Dedifferentiated amniotic fluid mesenchymal stem cell (primary cell): ENCODE data around the gene C2orf81.
"Not testable (repeated sequence)": the region's sequence is repeated elsewhere in the genome, so short reads cannot be mapped to it uniquely, and the experiment has no call there.

Experiments used
- DNase-seq: peaks from one replicate; pipeline ENCODE4 v3.0.0-alpha.2; 2016; ENCODE audit errors: extremely low spot score

C2orf81 gene

GRCh38 chr2:74442483-74443297 is 21.3 kb upstream of the C2orf81 start:
- DNase-seq, result not testable (repeated sequence)

DNA sequence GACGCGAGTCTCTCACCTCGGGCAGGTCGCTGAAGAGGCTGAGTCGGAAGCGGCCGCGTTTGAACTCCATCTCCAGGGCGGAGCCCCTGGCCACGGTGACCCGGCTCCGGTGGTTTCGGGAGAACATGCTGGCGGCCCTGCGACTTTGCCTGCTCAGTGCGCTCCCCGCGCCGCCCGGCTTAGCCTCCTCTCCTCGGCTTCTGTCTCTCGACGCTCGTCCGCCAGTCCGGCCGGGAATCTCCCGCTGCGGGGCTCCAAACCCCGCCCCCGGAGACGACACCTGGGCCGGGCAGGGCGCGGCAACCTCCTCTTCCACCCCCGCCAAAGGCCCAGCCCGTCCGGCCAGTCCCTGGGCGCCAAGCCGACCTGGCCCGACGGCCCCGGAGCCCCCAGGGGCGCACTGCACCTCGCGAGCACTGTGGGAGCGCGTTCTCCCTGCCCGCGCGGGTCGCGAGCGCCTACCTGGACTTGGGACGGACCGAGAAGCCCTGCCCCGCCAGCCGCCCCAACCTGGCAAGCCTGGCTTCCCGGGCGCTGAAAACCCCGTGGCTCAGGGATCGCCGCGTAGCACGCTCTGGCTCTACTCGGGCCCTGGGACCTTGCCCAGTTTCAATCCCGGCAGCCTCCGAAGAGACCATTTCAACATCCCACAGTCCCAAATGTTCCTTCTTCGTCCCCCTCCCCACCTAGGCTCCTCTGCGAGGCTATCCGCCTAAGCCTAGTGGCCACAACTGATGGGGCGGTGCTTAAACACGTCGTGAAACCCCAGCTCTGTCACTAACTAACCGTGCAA is 20.5 kb upstream of the C2orf81 start, which contains the start of gene RTKN:
RTKN (minus strand) TSS at position 248 of the 793 bp plus-strand sequence; CDS start at position 127, 121 bp downstream.
- DNase-seq, result no peak

DNA sequence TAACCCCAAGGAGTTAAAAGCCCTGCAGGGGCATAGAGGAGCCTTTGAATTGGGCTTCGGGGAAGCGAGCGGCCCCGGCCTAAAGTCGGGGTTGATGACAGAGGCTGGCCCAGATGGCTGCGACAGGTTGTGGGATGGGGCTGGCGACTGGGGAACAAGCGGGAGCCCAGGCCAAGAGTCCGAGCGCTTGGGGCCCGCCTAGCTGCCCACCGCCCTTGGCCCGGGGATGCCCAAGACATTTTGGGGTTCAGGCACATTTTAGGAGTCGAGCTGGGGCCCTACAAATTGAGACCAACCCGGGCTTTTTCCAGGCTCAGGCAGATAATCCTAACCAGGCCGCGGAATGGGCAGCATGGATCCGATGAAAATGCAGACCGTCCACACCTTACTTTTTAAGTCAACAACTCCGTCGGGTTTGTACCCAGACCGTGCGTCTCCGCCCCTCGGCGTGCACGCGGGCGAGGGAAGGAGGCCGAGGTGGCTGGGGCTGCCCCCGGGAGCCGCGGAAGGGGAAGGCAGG is 19.8 kb upstream of the C2orf81 start:
- no peak for DNase-seq

- peak; percentile 74 for DNase-seq
Observed at GRCh38 chr2:74440378-74441169, 19.2 kb upstream of the C2orf81 start.

DNA sequence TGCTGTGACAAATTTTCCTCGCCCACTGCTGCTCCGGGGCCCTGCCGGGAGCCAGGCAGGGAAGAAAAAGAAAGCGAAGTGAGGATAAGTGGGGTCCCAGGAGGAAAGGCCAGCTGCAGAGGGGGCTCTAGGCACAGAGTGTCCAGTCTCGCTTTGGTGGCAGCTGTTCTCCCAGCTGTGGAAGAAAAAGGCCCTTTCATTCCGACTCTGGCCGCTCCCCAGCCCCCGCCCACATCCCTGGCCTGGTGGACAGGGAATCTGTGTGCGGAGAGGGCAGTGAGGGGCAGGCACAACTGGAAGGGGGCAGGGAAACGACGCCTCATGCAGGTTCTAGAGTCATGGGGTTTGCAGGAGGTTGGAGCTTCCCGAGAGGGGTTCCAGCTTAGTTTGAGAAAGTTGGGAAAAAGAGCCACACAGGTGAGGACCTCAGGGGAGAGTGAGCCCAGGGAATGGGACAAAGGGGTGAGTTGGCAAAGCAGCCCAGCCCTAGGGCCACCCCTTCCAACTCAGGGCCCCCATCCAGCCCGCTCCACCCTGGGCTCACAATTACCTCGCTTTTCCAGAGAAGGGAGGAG is 18.5 kb upstream of the C2orf81 start:
- no peak for DNase-seq

- no peak for DNase-seq
Observed at GRCh38 chr2:74439373-74439772, 18.0 kb upstream of the C2orf81 start.

DNA sequence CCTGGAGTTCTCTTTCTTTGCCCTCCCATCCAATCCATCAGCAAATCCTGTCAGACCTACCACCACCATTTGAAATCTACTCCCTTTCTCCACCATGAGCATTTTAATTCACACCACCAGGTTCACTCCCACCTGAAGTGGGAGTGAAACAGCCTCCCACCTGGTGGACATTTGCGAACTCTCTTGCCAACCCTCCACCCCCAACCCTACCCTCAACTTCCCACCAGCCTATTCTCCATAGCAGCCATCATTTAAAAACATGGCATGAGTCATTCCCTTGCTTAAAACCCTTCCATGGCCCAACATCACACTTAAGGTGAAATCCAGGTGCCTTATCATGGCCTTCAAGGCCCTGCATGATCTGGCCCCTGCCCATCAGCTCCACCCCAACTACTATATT is 16.8 kb upstream of the C2orf81 start:
- no peak for DNase-seq

- no peak for DNase-seq
Observed at GRCh38 chr2:74436848-74437695, 15.7 kb upstream of the C2orf81 start.

GRCh38 chr2:74436111-74436805 is 14.8 kb upstream of the C2orf81 start:
- DNase-seq, result no peak

DNA sequence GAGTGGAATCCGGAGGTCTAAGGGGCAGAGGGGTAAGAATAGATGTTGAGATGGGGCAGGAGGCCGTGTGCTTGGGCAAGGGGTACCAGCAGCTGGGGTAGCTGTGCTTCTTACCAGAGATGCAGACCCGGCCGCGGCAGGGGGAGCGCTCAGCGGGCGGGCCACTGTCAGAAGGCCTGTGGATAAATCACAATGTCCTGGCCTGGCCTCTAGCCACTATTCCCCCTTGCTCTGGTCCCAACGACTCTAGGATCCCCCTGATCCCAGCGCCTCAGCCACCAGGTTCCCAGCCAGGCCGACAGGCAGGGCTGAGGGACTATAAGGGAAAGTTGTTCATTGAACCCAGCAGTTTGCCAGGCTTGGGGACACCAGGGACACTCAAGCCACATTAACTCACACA is 9.1 kb upstream of the C2orf81 start:
- no peak for DNase-seq

GRCh38 chr2:74429487-74430451 is 8.3 kb upstream of the C2orf81 start:
- DNase-seq, result no peak

- DNase-seq, result no peak
Observed at GRCh38 chr2:74428675-74429074, 7.3 kb upstream of the C2orf81 start.

DNA sequence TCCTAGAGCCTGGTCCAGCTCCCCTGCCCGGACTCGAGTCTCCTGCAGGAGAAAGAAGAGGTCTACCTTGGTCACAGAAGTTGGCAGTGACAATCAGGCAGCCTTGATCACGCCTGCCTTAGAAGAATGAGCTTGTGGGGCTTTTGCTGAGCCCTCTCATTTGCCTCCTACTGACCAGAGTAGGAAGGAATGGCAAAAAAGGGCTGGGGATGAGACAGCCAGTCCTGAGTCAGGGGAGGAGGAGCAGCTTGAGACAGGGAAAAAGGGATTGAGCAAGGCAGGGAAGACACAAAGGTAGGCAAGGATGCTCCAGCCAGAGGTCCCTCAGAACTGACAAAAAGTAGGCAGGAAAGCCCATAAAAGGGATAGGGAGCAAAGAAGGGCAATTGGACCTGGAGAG is 6.1 kb upstream of the C2orf81 start:
- no peak for DNase-seq

DNA sequence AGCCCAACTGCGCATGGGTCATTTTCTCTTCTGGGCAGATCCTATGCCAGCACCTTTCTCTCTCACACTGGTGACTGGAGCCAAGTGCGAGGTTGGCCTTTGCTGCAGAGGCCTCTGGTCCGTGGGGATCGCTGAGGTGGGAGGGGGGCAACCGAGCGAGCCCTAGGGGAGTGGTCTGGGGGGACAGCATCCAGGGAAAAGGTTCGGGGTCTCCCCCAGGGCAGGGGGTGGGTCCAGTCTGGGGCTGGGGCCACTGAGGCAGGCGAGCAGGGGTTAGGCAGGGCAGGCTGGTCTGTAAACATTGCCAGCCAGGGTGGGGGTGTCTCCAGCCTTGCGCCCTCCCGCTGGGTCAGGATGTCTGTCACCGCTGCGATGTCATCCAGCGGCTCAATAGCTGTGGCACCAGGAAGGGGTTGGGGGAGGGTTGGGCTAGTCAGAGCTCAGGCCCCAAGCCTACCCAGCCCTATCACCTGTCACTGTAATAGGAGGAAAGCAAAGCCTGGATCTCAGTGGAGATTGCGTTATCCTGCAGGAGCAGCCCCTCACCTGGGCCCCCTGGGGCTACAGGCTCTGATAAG is 4.9 kb upstream of the C2orf81 start:
- no peak for DNase-seq

GRCh38 chr2:74425523-74425922 is 4.1 kb upstream of the C2orf81 start:
- DNase-seq, result no peak

- DNase-seq, result no peak
Observed at GRCh38 chr2:74424995-74425406, 3.6 kb upstream of the C2orf81 start.

GRCh38 chr2:74424139-74424992 is 2.9 kb upstream of the C2orf81 start:
- no peak for DNase-seq
